K562 (cell line): ENCODE measurements around the gene LLGL2. TPM values are rescaled to one million over a fixed set of nuclear protein-coding genes. Genes with fewer than 3 reads are reported as not detected.

Experiments used
- ATAC-seq: fragments of 200-7000 bp; cut with Tn5 transposase; 3 replicates; pipeline ENCODE4 v1.9.1; 2020; ENCODE audit warnings: moderate library complexity
- BruUV-seq: library from RNA; stranded (reverse); fragments of 400-500 nt; replicated peaks from 2 replicates; lab custom pipeline; 2021; lab: Mats Ljungman, UMichigan
- CTCF ChIA-PET: fragments of 300-600 bp; formaldehyde crosslinking; extraction: SDS; loops from one replicate; lab custom pipeline; 2021; ENCODE audit warnings: low intra/inter-chr PET ratio; lab: Yijun Ruan, JAX
- POLR2A ChIA-PET: fragments of 300-600, 350-650 bp; sonication (Branson Sonifier 250); formaldehyde crosslinking; extraction: SDS; loops from one replicate; lab custom pipeline; 2021; ENCODE audit warnings: antibody characterized with exemption, inconsistent platforms; lab: Yijun Ruan, JAX
- DNase-seq, 4 experiments: peaks; one replicate each; pipeline versions ENCODE4 v3.0.0 to v3.0.0-alpha.2; 2011 to 2018; ENCODE audit warnings: low spot score in 3 of 4, mixed read lengths in 3 of 4; ENCODE audit errors: extremely low read depth in 1 of 4
- FAIRE-seq: peaks from 2 replicates; lab custom pipeline; 2011; peaks lifted over from hg19 to GRCh38; lab: Jason Lieb, UNC
- H2AFZ ChIP-seq: 2 replicates; pipeline ENCODE4 v1.6.0; 2011; ENCODE audit warnings: low read depth, low read length, control low read depth, inconsistent platforms
- H3K27ac ChIP-seq: fragments of 200-600 bp; 3 replicates; pipeline ENCODE4 v1.8.0; 2011; ENCODE audit warnings: low read depth, mild to moderate bottlenecking, control low read depth, inconsistent platforms, low read length, moderate library complexity, mixed read lengths; ENCODE audit errors: extremely low read depth
- H3K27me3 ChIP-seq, 2 experiments: fragments of 300-600 bp in 1 of 2; 2 replicates in 1 of 2; 3 replicates in 1 of 2; pipeline versions ENCODE4 v1.6.0 to v1.8.0; 2011; ENCODE audit warnings: inconsistent platforms in 2 of 2, low read length in 2 of 2, mild to moderate bottlenecking in 1 of 2, mixed read lengths in 1 of 2, moderate library complexity in 1 of 2; ENCODE audit not compliant: control insufficient read depth in 2 of 2, insufficient read depth in 2 of 2
- H3K36me3 ChIP-seq: fragments of 300-600 bp; 3 replicates; pipeline ENCODE4 v1.8.0; 2011; ENCODE audit warnings: mild to moderate bottlenecking, low read length, inconsistent platforms; ENCODE audit not compliant: control insufficient read depth, insufficient read depth
- H3K4me1 ChIP-seq, 2 experiments: fragments of 200-600 bp in 1 of 2; replicated peaks in 1 of 2; 2 replicates in 1 of 2; 3 replicates in 1 of 2; pipeline versions ENCODE4 v1.5.1 to v1.8.0; 2011; ENCODE audit warnings: inconsistent platforms in 2 of 2, low read length in 2 of 2, mild to moderate bottlenecking in 1 of 2, mixed read lengths in 1 of 2, moderate library complexity in 1 of 2; ENCODE audit not compliant: control insufficient read depth in 2 of 2, insufficient read depth in 2 of 2
- H3K4me2 ChIP-seq: 2 replicates; pipeline ENCODE4 v1.6.1; 2011; ENCODE audit warnings: low read length, control low read depth, inconsistent platforms, mixed read lengths; ENCODE audit not compliant: insufficient read depth
- H3K4me3 ChIP-seq: fragments of 200-600 bp; sonication (generic), shearing (Covaris generic); 2 replicates; pipeline ENCODE4 v1.5.1; 2016; ENCODE audit warnings: control low read depth, inconsistent platforms
- H3K79me2 ChIP-seq: fragments of 200-600 bp; 3 replicates; pipeline ENCODE4 v1.8.0; 2011; ENCODE audit warnings: low read length, inconsistent platforms; ENCODE audit not compliant: control insufficient read depth, insufficient read depth
- H3K9ac ChIP-seq, 2 experiments: 2 replicates each; pipeline versions ENCODE4 v1.6.0 to v1.6.1; 2011; ENCODE audit warnings: low read depth in 2 of 2, low read length in 2 of 2, control low read depth in 1 of 2, inconsistent platforms in 1 of 2, mild to moderate bottlenecking in 1 of 2, mixed read lengths in 1 of 2; ENCODE audit not compliant: insufficient read depth in 1 of 2
- H3K9me1 ChIP-seq: one replicate; pipeline ENCODE4 v1.6.0; 2011; ENCODE audit warnings: inconsistent platforms, mild to moderate bottlenecking, low read length, moderate library complexity; ENCODE audit not compliant: control insufficient read depth, insufficient read depth
- H3K9me3 ChIP-seq: replicated peaks from 2 replicates; pipeline ENCODE4 v1.5.1; 2011; ENCODE audit warnings: low read depth, low read length, inconsistent platforms; ENCODE audit not compliant: control insufficient read depth, insufficient read depth
- H4K20me1 ChIP-seq: replicated peaks from 2 replicates; pipeline ENCODE4 v1.6.1; 2011; ENCODE audit warnings: low read length, inconsistent platforms, mixed read lengths; ENCODE audit not compliant: control insufficient read depth, insufficient read depth
- POLR2AphosphoS5 ChIP-seq: IDR thresholded peaks from 2 replicates; pipeline ENCODE4 v1.6.1; 2011; ENCODE audit warnings: mild to moderate bottlenecking, low read depth, low read length, moderate library complexity; ENCODE audit not compliant: control insufficient read depth, insufficient read depth
- POLR2G ChIP-seq: fragments of 200-400 bp; formaldehyde crosslinking; IDR thresholded peaks from 2 replicates; pipeline ENCODE4 v1.6.1; 2017; ENCODE audit warnings: low read depth, mild to moderate bottlenecking, antibody characterized with exemption, low read length, moderate library complexity
- SNRNP70 ChIP-seq: fragments of 200-400 bp; formaldehyde crosslinking; optimal IDR thresholded peaks from 2 replicates; pipeline ENCODE3; 2017; ENCODE audit warnings: low read depth, low read length
- ZFX ChIP-seq: sonication (generic); formaldehyde crosslinking; IDR thresholded peaks from 2 replicates; pipeline ENCODE4 v1.8.0; 2022; ENCODE audit warnings: mild to moderate bottlenecking, missing genetic modification reagents, moderate library complexity
- WGBS: fragments of 100-300 bp; shearing (Covaris generic); methylation state at CpG from one replicate; pipeline ENCODE4 v1.1.6; 2016; ENCODE audit warnings: low coverage, mixed read lengths; ENCODE audit not compliant: insufficient coverage; ENCODE audit errors: missing lambda C conversion rate; 5-methylcytosine and 5-hydroxymethylcytosine counted together
- in situ Hi-C: fragments of 300-500 bp; cut with MboI; formaldehyde crosslinking; loops from 4 replicates; pipeline ENCODE4 v1.15.0; 2018; ENCODE audit warnings: inconsistent platforms, mixed read lengths
- intact Hi-C: fragments of 100-400 bp; cut with micrococcal nuclease; formaldehyde crosslinking; loops from 2 replicates; pipeline ENCODE4 v1.14.2; 2022
- polyA plus RNA-seq, 8 experiments: library from polyadenylated mRNA; depleted of rRNA in 4 of 8; stranded (reverse) in 5 of 8; unstranded in 3 of 8; fragments of >200 nt; fragmentation: Nextera tagmentation in 2 of 8; fragmentation: Illumina TruSeq in 1 of 8; extraction: Ambion mirVana in 2 of 8; extraction: Trizol in 1 of 8; gene quantifications; 2 replicates each; pipeline versions ENCODE4 v1.2.1 to v1.2.3, GENCODE V29; 2011 to 2014; ENCODE audit warnings: inconsistent platforms in 1 of 8, missing spikeins in 1 of 8
- total RNA-seq, 7 experiments: library from RNA; depleted of rRNA in 6 of 7; stranded (reverse); fragments of >200 nt in 6 of 7; fragmentation: Illumina TruSeq in 2 of 7; extraction: Trizol in 2 of 7; gene quantifications; 2 replicates each; pipeline versions ENCODE4 v1.2.1 to v1.2.3, GENCODE V29; 2011 to 2021; ENCODE audit warnings: low replicate concordance in 1 of 7

The LLGL2 gene
- total and polyA plus RNA-seq, 9 of the 15 experiments (the other 6 are each of a cell fraction or from before 2014, with no cell fraction given) = 0.32 to 24.4 (median 10.2) TPM

DNA sequence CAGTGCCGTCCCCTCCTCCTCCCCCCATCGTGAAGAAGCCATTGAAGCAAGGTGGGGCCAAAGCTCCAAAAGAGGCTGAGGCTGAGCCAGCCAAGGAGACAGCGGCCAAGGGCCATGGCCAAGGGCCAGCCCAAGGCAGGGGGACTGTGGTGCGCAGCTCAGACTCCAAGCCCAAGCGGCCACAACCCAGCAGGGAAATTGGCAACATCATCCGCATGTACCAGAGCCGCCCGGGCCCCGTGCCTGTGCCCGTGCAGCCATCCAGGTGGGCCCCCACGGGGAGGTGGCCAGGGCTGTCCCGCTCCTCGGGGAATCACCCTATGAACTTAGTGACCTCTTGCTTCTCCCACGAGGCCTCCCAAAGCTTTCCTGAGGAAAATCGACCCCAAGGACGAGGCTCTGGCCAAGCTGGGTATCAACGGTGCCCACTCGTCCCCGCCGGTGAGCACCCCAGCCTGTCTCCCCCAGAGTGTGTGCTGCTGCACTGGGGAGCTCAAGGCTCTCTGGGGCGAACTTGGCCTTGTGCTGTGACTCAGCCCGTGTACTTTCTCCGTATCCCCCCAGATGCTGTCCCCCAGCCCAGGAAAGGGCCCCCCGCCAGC, 91.1 kb downstream of the LLGL2 start:
- Histone ChIP-seq H4K20me1 (peaks cover 5% of the 10 kb centered on the region), H3K36me3 (no peaks in the 10 kb centered on the region)
- DNase-seq = peak in 1 of 4 experiments; percentile 19
- TF ChIP-seq POLR2AphosphoS5 (no peak), ZFX (CRISPR knock-in tag) (0 out of 2 replicates have a peak, but pooled peaks have one; percentile 2)
- TF ChIP-seq, all 486 proteins: peak for 1
- peaks cover 0 to 81% of the 10 kb centered on the region in 2 experiments; a peak in 2 of 5 replicates for H3K4me1 ChIP-seq
- BruUV-seq = no TSS peak
- peak overlapping the region in 1 of 2 experiments; percentile 1; a peak in 2 of 4 replicates for H3K9ac ChIP-seq
- H2AFZ ChIP-seq = no peak overlapping the region
- no peaks in the 10 kb centered on the region for H3K9me3 ChIP-seq
- no peak overlapping the region for H3K4me3 ChIP-seq
- no peaks in the 10 kb centered on the region for H3K79me2 ChIP-seq
- no peak overlapping the region for H3K27ac ChIP-seq
- peaks cover 21 to 75% of the 10 kb centered on the region in 2 experiments; a peak in 4 of 5 replicates for H3K27me3 ChIP-seq
- no peaks in the 10 kb centered on the region for H3K9me1 ChIP-seq
- no peak for FAIRE-seq
- H3K4me2 ChIP-seq = no peak overlapping the region
- in situ Hi-C loops (loop anchor here (5.0 kb wide), 1 partner anchor 131 kb away; no protein-coding TSS in a partner anchor), intact Hi-C loops (loop anchor here (10.0 kb wide), 1 partner anchor 192 kb away; no protein-coding TSS in a partner anchor)
- ChIA-PET CTCF (no interaction called here), POLR2A (interaction anchor here (0.6 to 1.3 kb wide), 5 partner anchors 9 to 133 kb away, joined by 3 to 5 read pairs (median 3); partner anchors contain the start of genes RECQL5 and SAP30BP)
- 43% methylated on average over 17 of the region's 24 CpGs for WGBS
- peak; percentile 5; the same call in 1 of the 3 replicates for ATAC-seq

DNA sequence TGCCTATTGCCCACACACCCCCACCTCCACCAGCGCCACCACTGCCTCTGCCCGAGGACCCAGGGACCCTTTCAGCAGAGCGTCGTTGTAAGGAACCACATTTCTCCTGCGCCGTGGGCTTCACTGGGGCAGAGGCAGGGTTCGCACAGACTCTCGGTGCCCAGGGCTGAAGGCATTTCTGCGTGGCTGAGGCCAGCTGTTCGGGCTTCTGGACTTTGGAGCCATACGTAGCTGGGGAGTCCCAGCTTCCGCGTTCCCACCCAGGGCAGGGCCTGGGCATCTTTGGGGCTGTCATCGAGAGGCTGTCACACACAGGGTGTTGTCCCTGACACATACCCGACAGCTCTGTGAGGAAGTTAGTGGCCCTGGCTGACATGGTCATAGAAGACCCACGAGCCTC, 91.7 kb downstream of the LLGL2 start:
- WGBS = 30% methylated on average over 12 of the region's 16 CpGs
- Histone ChIP-seq H3K9ac (peak overlapping the region in 1 of 2 experiments; percentile 35; a peak in 1 of 4 replicates), H3K4me1 (peaks cover 0 to 84% of the 10 kb centered on the region in 2 experiments; a peak in 3 of 5 replicates), H3K36me3 (no peaks in the 10 kb centered on the region), H3K4me2 (no peak overlapping the region), H3K4me3 (no peak overlapping the region)
- POLR2A ChIA-PET = interaction anchor here (0.7 to 0.9 kb wide), 2 partner anchors 17 to 18 kb away, joined by 4 to 5 read pairs; no protein-coding TSS in a partner anchor
- in situ Hi-C loops = loop anchor here (5.0 kb wide), 1 partner anchor 130 kb away; no protein-coding TSS in a partner anchor
- DNase-seq (no peak), ATAC-seq (no peak)
- no peak for TF ChIP-seq SNRNP70
- TF ChIP-seq POLR2G = 0 out of 2 replicates have a peak, but pooled peaks have one; percentile 10
- TF ChIP-seq, all 486 proteins: peak for 1
- H2AFZ ChIP-seq = no peak overlapping the region
- peaks cover 11% of the 10 kb centered on the region for H4K20me1 ChIP-seq
- intact Hi-C loops = loop anchor here (10.0 kb wide), 1 partner anchor 192 kb away; no protein-coding TSS in a partner anchor
- H3K27me3 ChIP-seq = peaks cover 15 to 74% of the 10 kb centered on the region in 2 experiments; a peak in 4 of 5 replicates
- no peak for FAIRE-seq
- CTCF ChIA-PET = no interaction called here
- H3K79me2 ChIP-seq = no peaks in the 10 kb centered on the region
- H3K9me3 ChIP-seq = no peaks in the 10 kb centered on the region
- no peaks in the 10 kb centered on the region for H3K9me1 ChIP-seq
- no TSS peak for BruUV-seq
- H3K27ac ChIP-seq = no peak overlapping the region
